SK-N-SH (cell line): Measurements from ENCODE around the gene POU2F3. TPM values are rescaled to one million over a fixed set of nuclear protein-coding genes. Genes with fewer than 3 reads are reported as not detected.

Experiments used
- CTCF ChIA-PET: fragments of 300-600, 350-600 bp; formaldehyde crosslinking; extraction: SDS; loops from one replicate; lab custom pipeline; 2021; lab: Yijun Ruan, JAX
- POLR2A ChIA-PET: fragments of 350-600 bp; sonication (Branson Sonifier 250); formaldehyde crosslinking; extraction: SDS; loops from one replicate; lab custom pipeline; 2020; ENCODE audit warnings: antibody characterized with exemption, inconsistent platforms; lab: Yijun Ruan, JAX
- DNase-seq: peaks from one replicate; pipeline ENCODE4 v3.0.0; 2012
- H2AFZ ChIP-seq: fragments of 200-600 bp; sonication (generic); 2 replicates; pipeline ENCODE4 v1.8.1; 2016; ENCODE audit warnings: antibody characterized with exemption, mild to moderate bottlenecking, low read depth
- H3F3A ChIP-seq: fragments of 200-600 bp; sonication (generic); replicated peaks from 2 replicates; pipeline ENCODE3; 2016; ENCODE audit warnings: antibody characterized with exemption, mild to moderate bottlenecking; ENCODE audit not compliant: insufficient read depth
- H3K27ac ChIP-seq, 2 experiments: fragments of 200-500 bp in 1 of 2; fragments of 200-600 bp in 1 of 2; sonication (Bioruptor generic) in 1 of 2; sonication (generic), shearing (Covaris generic) in 1 of 2; 2 replicates each; pipeline versions ENCODE4 v1.5.1 to v1.6.1; 2014 to 2016; ENCODE audit warnings: low read depth in 2 of 2, inconsistent platforms in 1 of 2, low read length in 1 of 2, mild to moderate bottlenecking in 1 of 2, mixed read lengths in 1 of 2
- H3K27me3 ChIP-seq: fragments of 200-600 bp; sonication (generic), shearing (Covaris generic); 2 replicates; pipeline ENCODE4 v1.6.1; 2016; ENCODE audit warnings: mixed run types; ENCODE audit not compliant: insufficient read depth
- H3K36me3 ChIP-seq, 2 experiments: fragments of 200-500 bp in 1 of 2; fragments of 200-600 bp in 1 of 2; sonication (Bioruptor generic) in 1 of 2; sonication (generic) in 1 of 2; replicated peaks in 1 of 2; 2 replicates each; pipeline versions ENCODE3 to v1.5.1; 2014 to 2016; ENCODE audit warnings: low read length in 1 of 2, mild to moderate bottlenecking in 1 of 2; ENCODE audit not compliant: insufficient read depth in 2 of 2, control insufficient read depth in 1 of 2
- H3K4me1 ChIP-seq, 2 experiments: fragments of 200-500 bp in 1 of 2; fragments of 200-600 bp in 1 of 2; sonication (Bioruptor generic) in 1 of 2; sonication (generic), shearing (Covaris generic) in 1 of 2; 2 replicates each; pipeline versions ENCODE4 v1.5.1 to v1.6.1; 2014 to 2016; ENCODE audit warnings: low read depth in 1 of 2, low read length in 1 of 2, mixed run types in 1 of 2; ENCODE audit not compliant: insufficient read depth in 2 of 2, control insufficient read depth in 1 of 2
- H3K4me2 ChIP-seq: fragments of 200-600 bp; sonication (generic), shearing (Covaris generic); 2 replicates; pipeline ENCODE4 v1.6.1; 2017; ENCODE audit warnings: mixed run types
- H3K4me3 ChIP-seq, 2 experiments: fragments of 200-500 bp in 1 of 2; fragments of 200-600 bp in 1 of 2; sonication (Bioruptor generic) in 1 of 2; sonication (generic), shearing (Covaris generic) in 1 of 2; 2 replicates each; pipeline versions ENCODE4 v1.5.1 to v1.8.1; 2014 to 2016; ENCODE audit warnings: low read depth in 2 of 2, inconsistent platforms in 1 of 2, low read length in 1 of 2, mild to moderate bottlenecking in 1 of 2, mixed read lengths in 1 of 2, moderate library complexity in 1 of 2
- H3K79me2 ChIP-seq: fragments of 200-600 bp; sonication (generic); 2 replicates; pipeline ENCODE4 v1.8.1; 2017; ENCODE audit warnings: mild to moderate bottlenecking; ENCODE audit not compliant: insufficient read depth
- H3K9ac ChIP-seq: fragments of 200-600 bp; sonication (generic); 2 replicates; pipeline ENCODE4 v1.6.1; 2017; ENCODE audit warnings: mixed run types
- H3K9me2 ChIP-seq: fragments of 200-600 bp; sonication (generic); 2 replicates; pipeline ENCODE4 v1.6.1; 2017; ENCODE audit warnings: mixed run types
- H3K9me3 ChIP-seq: fragments of 200-600 bp; sonication (generic); 2 replicates; pipeline ENCODE4 v1.6.1; 2017; ENCODE audit warnings: mixed run types, mild to moderate bottlenecking, moderate library complexity
- H4K20me1 ChIP-seq: fragments of 200-600 bp; sonication (generic); 2 replicates; pipeline ENCODE4 v1.6.1; 2017; ENCODE audit warnings: mild to moderate bottlenecking, mixed run types; ENCODE audit not compliant: insufficient read depth
- CHD2 ChIP-seq: fragments of 150-350 bp; IDR thresholded peaks from 2 replicates; pipeline ENCODE4 v1.6.1; 2018; ENCODE audit warnings: low read length; ENCODE audit not compliant: partially characterized antibody
- ELF1 ChIP-seq: IDR thresholded peaks from 2 replicates; pipeline ENCODE4 v1.4.0; 2012
- EP300 ChIP-seq, 2 experiments: IDR thresholded peaks; 2 replicates each; pipeline versions ENCODE4 v1.4.0 to v1.6.1; 2012; ENCODE audit warnings: borderline replicate concordance in 1 of 2, low read depth in 1 of 2, low read length in 1 of 2
- EZH2phosphoT487 ChIP-seq: fragments of 200-600 bp; sonication (generic); IDR thresholded peaks from 2 replicates; pipeline ENCODE4 v1.6.1; 2017; ENCODE audit warnings: low read depth, mixed run types, mild to moderate bottlenecking, antibody characterized with exemption, moderate library complexity, borderline replicate concordance
- GABPA ChIP-seq: IDR thresholded peaks from 2 replicates; pipeline ENCODE4 v1.4.0; 2012; ENCODE audit warnings: low read depth, mild to moderate bottlenecking
- JUND ChIP-seq: IDR thresholded peaks from 2 replicates; pipeline ENCODE4 v1.4.0; 2012
- MEF2A ChIP-seq: IDR thresholded peaks from 2 replicates; pipeline ENCODE4 v1.4.0; 2012; ENCODE audit warnings: low read depth, borderline replicate concordance
- POLR2AphosphoS5 ChIP-seq: IDR thresholded peaks from 2 replicates; pipeline ENCODE4 v1.6.1; 2012; ENCODE audit warnings: low read depth, low read length
- RFX5 ChIP-seq: IDR thresholded peaks from 2 replicates; pipeline ENCODE4 v1.6.1; 2012; ENCODE audit warnings: mild to moderate bottlenecking, improper control_type of control experiment, low read length
- RXRA ChIP-seq: IDR thresholded peaks from 2 replicates; pipeline ENCODE4 v1.4.0; 2012; ENCODE audit warnings: low read depth, mild to moderate bottlenecking, borderline replicate concordance
- SIN3A ChIP-seq: IDR thresholded peaks from 2 replicates; pipeline ENCODE4 v1.6.1; 2012; ENCODE audit warnings: low read depth, mild to moderate bottlenecking, low read length, moderate library complexity, borderline replicate concordance
- SMC3 ChIP-seq: IDR thresholded peaks from 2 replicates; pipeline ENCODE4 v1.6.1; 2012; ENCODE audit warnings: low read depth, low read length, improper control_type of control experiment
- TAF1 ChIP-seq: IDR thresholded peaks from 2 replicates; pipeline ENCODE4 v1.6.1; 2012; ENCODE audit warnings: low read depth, mild to moderate bottlenecking, low read length, moderate library complexity, borderline replicate concordance
- YY1 ChIP-seq: IDR thresholded peaks from 2 replicates; pipeline ENCODE4 v1.4.0; 2012; ENCODE audit warnings: low read depth, mild to moderate bottlenecking
- WGBS: methylation state at CpG from one replicate; pipeline ENCODE4 v1.1.6; 2017; ENCODE audit warnings: low lambda C conversion rate; 5-methylcytosine and 5-hydroxymethylcytosine counted together
- polyA plus RNA-seq, 3 experiments: library from polyadenylated mRNA; depleted of rRNA; stranded (reverse); fragments of >200 nt; gene quantifications; 2 replicates each; pipeline ENCODE4 v1.2.3, GENCODE V29; 2012
- TF ChIP-seq, protein P1 (sequence below): IDR thresholded peaks from 2 replicates; pipeline ENCODE4 v1.4.0; 2012; ENCODE audit warnings: low read depth, borderline replicate concordance
- TF ChIP-seq, protein P2 (sequence below): fragments of 150-350 bp; IDR thresholded peaks from 2 replicates; pipeline ENCODE4 v1.6.1; 2016; ENCODE audit warnings: mild to moderate bottlenecking, low read depth, low read length
- TF ChIP-seq, protein P3 (sequence below): fragments of 200-600 bp; sonication (generic); IDR thresholded peaks from 2 replicates; pipeline ENCODE4 v1.6.1; 2017; ENCODE audit warnings: antibody characterized with exemption, mild to moderate bottlenecking, moderate library complexity
- TF ChIP-seq, protein P4 (sequence below): IDR thresholded peaks from 2 replicates; pipeline ENCODE4 v1.6.1; 2012; ENCODE audit warnings: mild to moderate bottlenecking, low read depth, low read length, moderate library complexity
- TF ChIP-seq, protein P5 (sequence below): IDR thresholded peaks from 2 replicates; pipeline ENCODE4 v1.4.0; 2012; ENCODE audit warnings: low read depth
- TF ChIP-seq, protein P6 (sequence below): IDR thresholded peaks from 2 replicates; pipeline ENCODE4 v1.4.0; 2012; ENCODE audit warnings: low read depth, borderline replicate concordance

POU2F3 gene
- polyA plus RNA-seq, 1 of the 3 experiments (the other 2 are of a cell fraction): 0.02 TPM

DNA sequence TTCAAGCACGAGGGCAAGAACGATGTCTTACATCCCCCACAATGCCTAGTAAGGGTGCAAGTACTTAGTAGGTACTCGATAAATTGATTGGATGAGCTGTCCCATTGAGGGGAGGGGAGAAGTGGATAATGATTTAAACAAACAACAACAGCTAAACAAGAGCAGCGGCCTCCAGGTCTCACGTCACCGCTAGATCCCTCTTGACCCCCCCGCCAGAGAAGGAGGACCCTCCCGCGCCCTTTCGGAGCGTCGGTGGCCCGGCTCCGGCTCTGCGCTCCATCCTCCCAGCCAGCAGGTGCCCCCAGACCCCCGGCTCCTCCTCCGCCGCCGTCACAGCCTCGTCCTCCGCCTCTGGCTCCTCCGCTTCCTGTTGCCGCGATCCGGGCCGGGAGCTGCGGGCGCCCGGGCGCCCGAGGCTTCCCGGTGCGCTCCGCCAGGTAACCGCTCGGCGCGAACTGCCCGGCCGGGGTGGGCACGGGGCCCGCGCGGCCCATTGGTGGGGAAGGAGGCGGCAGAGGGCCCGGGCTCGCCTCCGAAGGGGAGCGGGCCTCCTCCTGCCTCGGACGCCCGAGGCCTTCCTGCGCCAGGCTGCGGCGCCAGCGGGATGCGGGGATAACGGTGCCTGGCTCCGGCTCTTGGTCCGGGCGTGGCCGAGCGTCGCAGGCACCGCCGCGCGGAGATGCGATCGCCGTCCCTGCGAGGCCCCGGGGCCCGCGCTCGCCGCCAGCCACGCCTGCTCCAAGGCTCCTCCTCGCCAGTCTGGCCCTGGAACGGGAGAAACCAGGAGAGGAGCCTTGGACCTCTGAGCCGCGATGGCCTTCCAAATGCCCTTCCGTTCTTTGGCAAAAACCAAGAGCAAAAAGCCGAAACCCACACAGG, 85.2 kb downstream of the POU2F3 start, which contains the start of gene TLCD5:
Gene TLCD5, plus strand, starts transcription at position 368 of the 879 bp plus-strand sequence. CDS start 2,143 bp downstream, outside the sequence.
- Histone ChIP-seq H3K36me3 (peaks cover 6 to 9% of the 10 kb centered on the region in 2 experiments), H3K4me3 (peak within 1 kb of the TSS; percentile 78 to 83), H3K9ac (peak within 1 kb of the TSS; percentile 92), H3K9me3 (no peaks in the 10 kb centered on the region), H2AFZ (peak within 1 kb of the TSS; percentile 82), H4K20me1 (no peaks in the 10 kb centered on the region), H3K4me2 (peak within 1 kb of the TSS; percentile 84), H3K27ac (peak within 1 kb of the TSS; percentile 85 to 88), H3K79me2 (peaks cover 29% of the 10 kb centered on the region), H3F3A (peaks cover 10% of the 10 kb centered on the region), H3K27me3 (no peaks in the 10 kb centered on the region), H3K4me1 (peaks cover 9 to 21% of the 10 kb centered on the region in 2 experiments), H3K9me2 (no peaks in the 10 kb centered on the region)
- CTCF ChIA-PET: interaction anchor here (0.8 to 3.5 kb wide), 4 partner anchors 11 to 79 kb away, joined by 3 to 29 read pairs (median 5); partner anchors contain the start of gene ARHGEF12
- 6% methylated on average over 16 of the region's 84 CpGs for WGBS
- TF ChIP-seq, protein P1, sequence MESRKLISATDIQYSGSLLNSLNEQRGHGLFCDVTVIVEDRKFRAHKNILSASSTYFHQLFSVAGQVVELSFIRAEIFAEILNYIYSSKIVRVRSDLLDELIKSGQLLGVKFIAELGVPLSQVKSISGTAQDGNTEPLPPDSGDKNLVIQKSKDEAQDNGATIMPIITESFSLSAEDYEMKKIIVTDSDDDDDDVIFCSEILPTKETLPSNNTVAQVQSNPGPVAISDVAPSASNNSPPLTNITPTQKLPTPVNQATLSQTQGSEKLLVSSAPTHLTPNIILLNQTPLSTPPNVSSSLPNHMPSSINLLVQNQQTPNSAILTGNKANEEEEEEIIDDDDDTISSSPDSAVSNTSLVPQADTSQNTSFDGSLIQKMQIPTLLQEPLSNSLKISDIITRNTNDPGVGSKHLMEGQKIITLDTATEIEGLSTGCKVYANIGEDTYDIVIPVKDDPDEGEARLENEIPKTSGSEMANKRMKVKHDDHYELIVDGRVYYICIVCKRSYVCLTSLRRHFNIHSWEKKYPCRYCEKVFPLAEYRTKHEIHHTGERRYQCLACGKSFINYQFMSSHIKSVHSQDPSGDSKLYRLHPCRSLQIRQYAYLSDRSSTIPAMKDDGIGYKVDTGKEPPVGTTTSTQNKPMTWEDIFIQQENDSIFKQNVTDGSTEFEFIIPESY: no peak
- TF ChIP-seq POLR2AphosphoS5 (peak; percentile 72), MEF2A (no peak), GABPA (peak; percentile 49; the same call in 1 of the 2 replicates), RXRA (no peak), TAF1 (peak; percentile 83), ELF1 (0 out of 2 replicates have a peak, but pooled peaks have one; percentile 15), RFX5 (no peak), SMC3 (peak; percentile 16; the same call in 1 of the 2 replicates), EZH2phosphoT487 (no peak), JUND (no peak), EP300 (IDR thresholded peaks at IDR 0.05; ENCODE audit: borderline replicate concordance in 1 of 2, low read depth in 1 of 2, low read length in 1 of 2) (peak in 1 of 2 experiments; percentile 17; a peak in 1 of 4 replicates), YY1 (no peak; the same call in 1 of the 2 replicates), CHD2 (peak; percentile 11), SIN3A (peak; percentile 7; the same call in 1 of the 2 replicates)
- TF ChIP-seq, protein P2, sequence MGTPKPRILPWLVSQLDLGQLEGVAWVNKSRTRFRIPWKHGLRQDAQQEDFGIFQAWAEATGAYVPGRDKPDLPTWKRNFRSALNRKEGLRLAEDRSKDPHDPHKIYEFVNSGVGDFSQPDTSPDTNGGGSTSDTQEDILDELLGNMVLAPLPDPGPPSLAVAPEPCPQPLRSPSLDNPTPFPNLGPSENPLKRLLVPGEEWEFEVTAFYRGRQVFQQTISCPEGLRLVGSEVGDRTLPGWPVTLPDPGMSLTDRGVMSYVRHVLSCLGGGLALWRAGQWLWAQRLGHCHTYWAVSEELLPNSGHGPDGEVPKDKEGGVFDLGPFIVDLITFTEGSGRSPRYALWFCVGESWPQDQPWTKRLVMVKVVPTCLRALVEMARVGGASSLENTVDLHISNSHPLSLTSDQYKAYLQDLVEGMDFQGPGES: no peak
- TF ChIP-seq, protein P3, sequence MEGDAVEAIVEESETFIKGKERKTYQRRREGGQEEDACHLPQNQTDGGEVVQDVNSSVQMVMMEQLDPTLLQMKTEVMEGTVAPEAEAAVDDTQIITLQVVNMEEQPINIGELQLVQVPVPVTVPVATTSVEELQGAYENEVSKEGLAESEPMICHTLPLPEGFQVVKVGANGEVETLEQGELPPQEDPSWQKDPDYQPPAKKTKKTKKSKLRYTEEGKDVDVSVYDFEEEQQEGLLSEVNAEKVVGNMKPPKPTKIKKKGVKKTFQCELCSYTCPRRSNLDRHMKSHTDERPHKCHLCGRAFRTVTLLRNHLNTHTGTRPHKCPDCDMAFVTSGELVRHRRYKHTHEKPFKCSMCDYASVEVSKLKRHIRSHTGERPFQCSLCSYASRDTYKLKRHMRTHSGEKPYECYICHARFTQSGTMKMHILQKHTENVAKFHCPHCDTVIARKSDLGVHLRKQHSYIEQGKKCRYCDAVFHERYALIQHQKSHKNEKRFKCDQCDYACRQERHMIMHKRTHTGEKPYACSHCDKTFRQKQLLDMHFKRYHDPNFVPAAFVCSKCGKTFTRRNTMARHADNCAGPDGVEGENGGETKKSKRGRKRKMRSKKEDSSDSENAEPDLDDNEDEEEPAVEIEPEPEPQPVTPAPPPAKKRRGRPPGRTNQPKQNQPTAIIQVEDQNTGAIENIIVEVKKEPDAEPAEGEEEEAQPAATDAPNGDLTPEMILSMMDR: peak; percentile 34
- TF ChIP-seq, protein P4, sequence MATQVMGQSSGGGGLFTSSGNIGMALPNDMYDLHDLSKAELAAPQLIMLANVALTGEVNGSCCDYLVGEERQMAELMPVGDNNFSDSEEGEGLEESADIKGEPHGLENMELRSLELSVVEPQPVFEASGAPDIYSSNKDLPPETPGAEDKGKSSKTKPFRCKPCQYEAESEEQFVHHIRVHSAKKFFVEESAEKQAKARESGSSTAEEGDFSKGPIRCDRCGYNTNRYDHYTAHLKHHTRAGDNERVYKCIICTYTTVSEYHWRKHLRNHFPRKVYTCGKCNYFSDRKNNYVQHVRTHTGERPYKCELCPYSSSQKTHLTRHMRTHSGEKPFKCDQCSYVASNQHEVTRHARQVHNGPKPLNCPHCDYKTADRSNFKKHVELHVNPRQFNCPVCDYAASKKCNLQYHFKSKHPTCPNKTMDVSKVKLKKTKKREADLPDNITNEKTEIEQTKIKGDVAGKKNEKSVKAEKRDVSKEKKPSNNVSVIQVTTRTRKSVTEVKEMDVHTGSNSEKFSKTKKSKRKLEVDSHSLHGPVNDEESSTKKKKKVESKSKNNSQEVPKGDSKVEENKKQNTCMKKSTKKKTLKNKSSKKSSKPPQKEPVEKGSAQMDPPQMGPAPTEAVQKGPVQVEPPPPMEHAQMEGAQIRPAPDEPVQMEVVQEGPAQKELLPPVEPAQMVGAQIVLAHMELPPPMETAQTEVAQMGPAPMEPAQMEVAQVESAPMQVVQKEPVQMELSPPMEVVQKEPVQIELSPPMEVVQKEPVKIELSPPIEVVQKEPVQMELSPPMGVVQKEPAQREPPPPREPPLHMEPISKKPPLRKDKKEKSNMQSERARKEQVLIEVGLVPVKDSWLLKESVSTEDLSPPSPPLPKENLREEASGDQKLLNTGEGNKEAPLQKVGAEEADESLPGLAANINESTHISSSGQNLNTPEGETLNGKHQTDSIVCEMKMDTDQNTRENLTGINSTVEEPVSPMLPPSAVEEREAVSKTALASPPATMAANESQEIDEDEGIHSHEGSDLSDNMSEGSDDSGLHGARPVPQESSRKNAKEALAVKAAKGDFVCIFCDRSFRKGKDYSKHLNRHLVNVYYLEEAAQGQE: 0 out of 2 replicates have a peak, but pooled peaks have one; percentile 45
- TF ChIP-seq, protein P5, sequence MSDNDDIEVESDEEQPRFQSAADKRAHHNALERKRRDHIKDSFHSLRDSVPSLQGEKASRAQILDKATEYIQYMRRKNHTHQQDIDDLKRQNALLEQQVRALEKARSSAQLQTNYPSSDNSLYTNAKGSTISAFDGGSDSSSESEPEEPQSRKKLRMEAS: peak; percentile 59
- TF ChIP-seq, protein P6, sequence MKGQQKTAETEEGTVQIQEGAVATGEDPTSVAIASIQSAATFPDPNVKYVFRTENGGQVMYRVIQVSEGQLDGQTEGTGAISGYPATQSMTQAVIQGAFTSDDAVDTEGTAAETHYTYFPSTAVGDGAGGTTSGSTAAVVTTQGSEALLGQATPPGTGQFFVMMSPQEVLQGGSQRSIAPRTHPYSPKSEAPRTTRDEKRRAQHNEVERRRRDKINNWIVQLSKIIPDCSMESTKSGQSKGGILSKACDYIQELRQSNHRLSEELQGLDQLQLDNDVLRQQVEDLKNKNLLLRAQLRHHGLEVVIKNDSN: no peak
- POLR2A ChIA-PET: interaction anchor here (0.8 kb wide), 1 partner anchor 90 kb away, joined by 3 read pairs; no protein-coding TSS in a partner anchor
- peak; percentile 93 for DNase-seq
